Measurements from ENCODE around the gene PPP2R2C.

PPP2R2C gene

GRCh38 chr4:6494431-6495295, 22.2 kb upstream of the PPP2R2C start:
- no peak for DNase-seq (ENCODE audit: low spot score)

DNA sequence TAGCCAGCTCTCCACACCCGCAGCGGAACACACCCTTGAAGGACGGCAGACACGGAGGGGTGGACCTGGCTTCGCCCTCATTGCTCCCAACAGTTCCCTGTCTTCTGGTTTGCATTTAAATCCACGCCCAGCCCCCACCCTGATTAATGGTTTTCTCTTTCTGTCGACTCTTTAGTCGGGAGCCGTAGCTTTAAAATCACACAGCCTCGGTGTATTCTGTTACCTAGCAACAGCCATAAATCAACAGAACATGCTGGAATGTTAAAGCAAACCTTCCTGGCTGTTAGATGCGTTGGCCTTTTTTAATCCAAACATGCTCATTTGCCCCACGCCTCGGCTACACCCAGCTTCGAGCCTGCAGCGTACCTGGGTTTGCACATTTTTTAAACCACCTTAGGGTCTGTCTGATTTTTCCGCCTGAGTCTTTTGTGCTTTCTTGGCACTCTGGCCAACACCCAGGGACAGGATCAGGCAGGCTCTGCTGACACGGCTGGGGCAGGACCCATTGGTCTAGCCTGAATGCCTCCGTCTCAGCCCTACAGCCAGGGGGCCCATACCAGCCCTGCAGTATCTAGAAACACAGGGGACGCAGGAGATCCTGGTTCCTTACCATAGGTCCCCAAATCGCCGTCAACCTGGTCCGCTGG, 21.4 kb upstream of the PPP2R2C start:
- DNase-seq (ENCODE audit: low spot score): no peak

- DNase-seq (ENCODE audit: low spot score): no peak
Measured at GRCh38 chr4:6492861-6493657, 20.6 kb upstream of the PPP2R2C start.

DNA sequence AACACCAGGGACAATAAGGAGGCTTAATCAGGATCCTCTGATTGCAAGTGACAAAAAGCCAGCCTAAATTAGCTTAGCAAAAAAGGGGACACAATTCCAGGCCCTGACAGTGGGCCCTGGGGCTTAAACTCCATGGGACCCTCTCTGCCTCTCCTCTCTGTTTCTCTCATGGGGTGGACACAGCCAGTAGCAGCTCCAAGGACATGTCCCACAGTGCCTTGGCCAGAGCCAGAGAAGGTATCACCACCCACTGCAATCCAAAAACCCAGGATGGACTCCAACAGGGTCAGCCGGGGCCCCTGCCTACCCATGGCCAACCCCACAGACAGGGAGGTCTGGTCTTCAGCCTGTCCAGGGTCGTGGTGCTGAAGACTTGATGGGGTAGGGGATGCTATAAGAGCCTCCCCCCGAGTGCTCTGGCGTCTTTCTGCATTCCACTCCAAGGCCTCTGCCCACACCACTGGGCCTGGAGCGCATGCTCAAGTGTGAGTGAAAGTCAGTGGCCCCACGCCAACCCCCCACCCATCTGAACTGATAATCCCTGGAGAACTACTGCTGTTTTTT, 19.7 kb upstream of the PPP2R2C start:
- no peak for DNase-seq (ENCODE audit: low spot score)

DNA sequence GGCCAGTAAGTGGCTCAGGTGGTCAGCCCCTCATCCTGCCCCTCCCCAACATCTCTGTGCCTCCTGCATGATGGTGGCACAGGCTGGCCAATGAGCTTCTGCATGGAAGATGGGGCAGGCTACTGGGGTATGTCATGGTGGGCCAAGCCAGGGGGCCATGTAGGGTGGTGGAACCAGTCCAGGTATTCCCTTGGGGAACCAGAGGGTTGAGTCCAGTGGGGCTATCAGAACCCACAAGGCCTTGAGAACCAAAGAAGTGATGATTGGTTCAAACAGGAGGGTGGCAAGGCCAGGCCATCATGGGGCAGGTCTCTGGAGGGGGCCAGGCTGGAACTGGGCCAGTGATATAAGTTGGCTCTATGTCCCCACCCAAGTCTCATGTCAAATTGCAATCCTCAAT, 18.8 kb upstream of the PPP2R2C start:
- DNase-seq (ENCODE audit: low spot score): no peak

GRCh38 chr4:6489927-6490326, 17.5 kb upstream of the PPP2R2C start:
- DNase-seq (ENCODE audit: low spot score): no peak

- DNase-seq (ENCODE audit: low spot score): no peak
Measured at GRCh38 chr4:6487466-6487865, 15.1 kb upstream of the PPP2R2C start.

DNA sequence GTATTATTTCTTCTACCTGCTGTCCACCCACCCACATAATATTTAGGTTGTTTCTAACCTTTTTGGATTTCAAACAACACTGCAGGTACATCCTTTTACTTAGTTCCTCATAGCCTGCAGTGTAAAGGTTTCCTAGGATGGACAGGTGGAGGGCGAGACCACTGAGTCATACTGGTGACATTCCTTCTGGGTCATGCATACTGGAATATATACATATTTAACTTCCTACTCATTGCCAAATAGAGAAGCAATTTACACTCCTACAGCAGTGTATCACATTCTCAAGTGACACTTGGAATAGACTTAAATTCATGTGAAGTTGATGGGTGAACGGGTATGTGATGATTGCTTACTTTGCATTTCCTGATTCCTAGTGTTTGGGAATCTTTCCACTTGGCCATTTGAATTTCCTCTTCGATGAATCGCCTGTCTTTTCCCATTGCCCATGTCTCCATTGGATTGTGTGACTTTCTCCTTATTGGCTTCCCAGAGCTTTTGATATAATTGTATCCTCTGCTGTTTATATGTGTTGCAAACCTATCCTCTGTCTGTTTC, 8.2 kb upstream of the PPP2R2C start:
- DNase-seq (ENCODE audit: low spot score): no peak

DNA sequence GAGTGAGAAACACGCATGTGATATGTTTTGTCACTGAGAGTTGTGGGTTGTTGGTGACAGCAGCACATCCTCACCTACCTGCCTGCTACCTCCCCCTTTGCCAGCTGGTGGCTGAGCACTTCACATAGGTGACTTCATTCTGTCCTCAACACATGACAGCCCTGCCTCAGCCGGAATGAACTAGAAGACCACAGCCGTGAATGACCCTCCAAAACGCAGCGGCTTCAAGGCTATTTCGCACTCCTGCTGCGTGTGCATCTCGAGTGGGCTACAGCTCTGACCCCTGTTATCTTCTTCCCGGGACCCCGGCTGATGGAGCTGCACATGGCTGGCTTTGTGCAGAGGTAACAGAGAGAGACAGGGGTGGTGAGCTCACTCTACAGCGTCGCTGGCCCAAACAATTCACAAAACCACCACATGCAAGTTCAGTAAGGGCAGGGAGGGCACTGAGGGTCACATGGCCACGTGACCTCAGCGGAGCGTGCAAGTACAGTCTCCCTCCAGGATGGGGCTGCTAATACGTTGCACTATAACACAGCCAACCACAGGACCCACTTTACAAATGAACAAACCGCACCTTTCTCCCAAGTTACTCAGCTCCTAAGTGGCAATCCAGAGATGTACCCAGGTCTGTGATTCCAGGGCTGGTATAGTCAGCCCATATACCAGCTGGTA, 6.3 kb upstream of the PPP2R2C start:
- no peak for DNase-seq (ENCODE audit: low spot score)

GRCh38 chr4:6476893-6477292, 4.5 kb upstream of the PPP2R2C start:
- DNase-seq (ENCODE audit: low spot score): no peak

DNA sequence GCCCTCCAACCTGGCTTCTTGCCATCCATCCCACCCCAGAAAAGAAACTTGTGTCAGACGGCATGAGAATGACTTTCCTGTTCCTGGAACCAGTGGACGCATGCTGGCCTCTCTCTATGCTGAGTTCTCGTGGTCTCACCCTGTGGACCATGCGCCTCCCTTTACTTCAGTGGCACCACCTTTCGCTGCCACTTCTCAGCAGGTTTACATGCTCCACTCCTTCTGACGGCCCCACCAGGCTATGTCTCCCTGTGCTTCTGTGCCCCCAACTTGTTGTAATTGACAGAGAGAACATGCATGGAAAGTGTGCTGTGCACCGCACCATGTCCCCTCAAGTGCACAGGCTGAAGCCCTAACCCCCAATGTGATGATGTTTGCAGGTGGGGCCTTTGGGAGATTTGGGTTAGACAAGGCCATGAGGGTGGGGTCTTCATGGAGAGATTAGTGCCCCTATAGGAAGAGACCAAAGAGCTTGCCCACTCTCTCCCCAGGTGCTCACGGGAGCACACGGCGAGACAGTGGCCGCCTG, 3.1 kb upstream of the PPP2R2C start:
- DNase-seq (ENCODE audit: low spot score): no peak

DNA sequence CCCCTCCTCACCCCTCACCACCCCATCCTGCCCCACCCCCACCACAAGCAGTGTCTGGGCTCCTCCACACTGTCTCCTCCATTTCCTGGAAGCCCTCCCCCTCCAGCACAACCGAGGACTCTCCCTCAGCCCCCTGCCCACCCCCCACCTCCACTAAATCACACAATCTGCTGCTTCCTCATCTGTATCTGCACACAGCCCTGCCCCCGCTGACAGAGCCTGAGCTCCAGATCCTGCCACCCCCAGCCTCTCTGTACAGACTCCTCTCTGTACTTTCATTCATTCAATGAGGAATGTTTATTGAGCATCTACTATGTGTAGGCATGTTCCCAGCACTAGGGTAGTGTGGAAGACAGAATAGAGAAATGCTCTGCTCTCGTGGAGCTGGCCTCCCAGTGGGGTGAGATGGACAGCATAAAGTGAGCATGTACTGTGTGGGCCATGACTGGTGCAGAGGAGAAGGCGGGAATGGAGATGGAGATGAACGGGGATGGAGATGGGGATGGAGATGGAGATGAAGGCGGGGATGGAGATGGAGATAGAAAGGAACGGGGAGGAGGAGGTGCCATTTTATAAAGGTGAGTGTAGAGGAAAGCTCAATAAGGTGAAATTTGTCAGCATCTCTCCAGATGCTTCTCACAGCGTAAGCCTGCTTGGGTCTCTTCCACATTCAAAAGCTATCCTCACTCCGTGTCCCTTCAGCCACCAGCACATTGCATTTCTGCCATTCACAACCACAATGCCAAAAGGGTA, 2.5 kb upstream of the PPP2R2C start:
- no peak for DNase-seq (ENCODE audit: low spot score)

DNA sequence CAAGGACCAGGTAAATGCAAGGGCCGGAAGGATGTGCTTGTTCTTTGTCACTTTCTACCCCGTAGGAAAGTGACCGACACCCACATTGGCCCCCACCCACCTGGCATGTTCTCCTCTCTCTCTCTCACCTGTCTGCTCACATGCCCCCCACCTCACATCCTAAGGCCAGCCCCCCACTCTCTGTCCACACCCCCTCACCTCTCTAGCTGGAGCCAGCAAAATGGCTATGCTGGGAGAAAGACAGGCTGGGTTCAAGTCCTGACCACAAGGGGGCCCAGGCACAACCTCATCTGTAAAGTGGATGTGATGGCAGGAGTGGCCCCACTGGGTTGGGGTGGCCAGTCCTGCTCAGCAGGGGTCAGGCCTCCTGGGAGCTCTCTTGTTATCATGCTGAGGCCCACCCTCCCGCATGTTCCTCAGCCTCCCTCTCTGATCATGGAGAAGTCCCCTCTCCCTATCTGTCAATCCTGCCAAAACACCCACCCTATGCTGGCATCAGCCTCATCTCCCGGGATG, 1.7 kb upstream of the PPP2R2C start:
- DNase-seq (ENCODE audit: low spot score): no peak

- DNase-seq (ENCODE audit: low spot score): no peak
Measured at GRCh38 chr4:6473264-6474052, 1.0 kb upstream of the PPP2R2C start.

DNA sequence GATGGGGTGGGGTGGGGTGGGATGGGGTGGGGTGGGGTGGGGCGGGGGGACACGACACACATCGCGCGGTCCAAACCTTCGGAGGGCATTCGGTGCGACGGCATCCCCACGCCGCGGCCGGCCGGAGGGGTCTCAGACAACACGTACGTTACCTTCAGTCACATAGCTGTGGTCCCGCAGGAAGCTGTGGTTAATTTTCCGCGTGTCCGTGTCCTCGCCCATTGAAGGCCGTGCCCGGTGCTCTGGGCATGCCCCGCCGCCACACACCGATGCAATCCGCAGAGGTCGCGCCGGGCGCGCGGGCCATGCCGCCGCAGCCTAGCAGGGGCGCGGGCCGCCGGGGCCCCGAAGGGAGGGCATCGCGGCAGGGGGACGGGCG, 417 bp downstream of the PPP2R2C start:
- no peak for DNase-seq (ENCODE audit: low spot score)

GRCh38 chr4:6471307-6472007, 957 bp downstream of the PPP2R2C start:
- no peak for DNase-seq (ENCODE audit: low spot score)

GRCh38 chr4:6470502-6471306, 1.7 kb downstream of the PPP2R2C start:
- no peak for DNase-seq (ENCODE audit: low spot score)

DNA sequence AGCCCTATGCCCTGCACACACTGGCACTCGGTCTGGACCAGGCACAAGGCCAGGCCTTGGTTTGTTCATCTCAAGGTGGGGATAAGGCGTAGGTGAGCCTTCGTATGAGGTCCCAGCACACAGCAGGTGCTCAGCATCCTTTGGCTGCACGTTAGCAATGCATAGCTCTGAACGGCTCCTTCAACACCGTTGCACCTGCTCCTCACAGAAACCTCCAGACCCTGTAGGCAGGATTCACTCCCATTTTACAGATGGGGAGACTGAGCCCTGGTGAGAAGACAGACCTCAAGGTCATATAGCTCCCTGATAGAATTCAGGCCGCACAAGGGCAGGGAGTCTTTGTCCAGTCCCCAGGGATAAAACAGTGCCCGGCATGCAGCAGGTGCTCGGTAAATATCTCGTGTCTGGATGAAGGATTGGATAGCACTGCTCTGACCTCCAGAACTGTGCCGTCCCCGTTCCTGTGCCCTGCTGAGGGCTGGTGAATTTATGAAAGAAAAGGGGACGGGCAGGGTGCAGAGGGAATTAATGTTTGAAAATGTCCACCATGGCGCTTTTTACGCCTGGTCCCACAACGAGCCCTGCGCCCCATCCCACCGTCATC, 2.4 kb downstream of the PPP2R2C start:
- DNase-seq (ENCODE audit: low spot score): no peak

Measured in activated CD4-positive, alpha-beta T cell treated with anti-CD3 and anti-CD28 coated beads, Interleukin-2, Interleukin-4, amounts not matched to agents 100 ng/mL and 50 ng/mL, durations not matched to agents 16 hours and 8 hours (primary cell).